Kidney glomerular epithelial cell (primary cell): ENCODE measurements around the gene LRPPRC.
"Not testable (repeated sequence)": the region's sequence is repeated elsewhere in the genome, so short reads cannot be mapped to it uniquely, and the experiment has no call there.

Source experiments
- DNase-seq: peaks from one replicate; lab custom pipeline; 2025; lab: John Stamatoyannopoulos, UW

Gene LRPPRC

GRCh38 chr2:43977677-43978375 lies 18.0 kb downstream of the LRPPRC start:
- DNase-seq = no peak

- DNase-seq = no peak
These were observed 34.9 kb downstream of the LRPPRC start for GRCh38 chr2:43960921-43961320.

GRCh38 chr2:43958397-43959275 lies 37.2 kb downstream of the LRPPRC start:
- no peak for DNase-seq

- peak; percentile 20 for DNase-seq
These were observed 45.3 kb downstream of the LRPPRC start for GRCh38 chr2:43950383-43951008.

GRCh38 chr2:43948370-43948769 lies 47.4 kb downstream of the LRPPRC start:
- peak; percentile 82 for DNase-seq

- no peak for DNase-seq
These were observed 49.1 kb downstream of the LRPPRC start for GRCh38 chr2:43946685-43947084.

GRCh38 chr2:43945439-43945838 lies 50.4 kb downstream of the LRPPRC start:
- DNase-seq = no peak

- DNase-seq = no peak
These were observed 50.9 kb downstream of the LRPPRC start for GRCh38 chr2:43944915-43945314.

GRCh38 chr2:43943809-43944452 lies 51.9 kb downstream of the LRPPRC start:
- DNase-seq = no peak

- DNase-seq = no peak
These were observed 52.5 kb downstream of the LRPPRC start for GRCh38 chr2:43943323-43943722.

- DNase-seq = no peak
These were observed 52.9 kb downstream of the LRPPRC start for GRCh38 chr2:43942881-43943280.

GRCh38 chr2:43941966-43942365 lies 53.8 kb downstream of the LRPPRC start:
- DNase-seq = no peak

GRCh38 chr2:43941359-43941758 lies 54.4 kb downstream of the LRPPRC start:
- no peak for DNase-seq

- no peak for DNase-seq
These were observed 56.0 kb downstream of the LRPPRC start for GRCh38 chr2:43939695-43940256.

- no peak for DNase-seq
These were observed 58.4 kb downstream of the LRPPRC start for GRCh38 chr2:43937269-43937820.

GRCh38 chr2:43934567-43934966 lies 61.2 kb downstream of the LRPPRC start:
- peak; percentile 8 for DNase-seq

GRCh38 chr2:43931293-43931692 lies 64.5 kb downstream of the LRPPRC start:
- DNase-seq = no peak

GRCh38 chr2:43927442-43927841 lies 68.3 kb downstream of the LRPPRC start:
- DNase-seq = no peak

GRCh38 chr2:43925431-43925830 lies 70.4 kb downstream of the LRPPRC start:
- no peak for DNase-seq

GRCh38 chr2:43924463-43924862 lies 71.3 kb downstream of the LRPPRC start:
- DNase-seq = no peak

GRCh38 chr2:43911136-43911790 lies 84.5 kb downstream of the LRPPRC start:
- DNase-seq = not testable (repeated sequence)
